ENCODE data around the gene ABHD4. TPM values are rescaled to one million over a fixed set of nuclear protein-coding genes. Genes with fewer than 3 reads are reported as not detected.

The ABHD4 gene
- total and polyA plus RNA-seq, 2 of the 4 experiments (the other 2 are of a cell fraction) = 5.0 to 22.0 TPM

- POLR2A ChIA-PET (ENCODE audit: unreplicated experiment) = no interaction called here
Observed at GRCh38 chr14:22623047-22623446, 24.9 kb downstream of the ABHD4 start.

More at GRCh38 chr14:22623047-22623446, 24.9 kb downstream of the ABHD4 start:
- Histone ChIP-seq H3K14ac (replicated peaks; ENCODE audit: low read depth, low read length) (no peak overlapping the region), H4K91ac (ENCODE audit: insufficient read depth, low read depth, low read length) (no peak overlapping the region), H3K27ac (ENCODE audit: insufficient read depth, low read length) (no peak overlapping the region), H2BK5ac (ENCODE audit: low read depth, low read length, poor library complexity, severe bottlenecking) (no peak overlapping the region), H3K4me2 (ENCODE audit: low read depth, low read length) (no peak overlapping the region), H3K9me3 (ENCODE audit: control insufficient read depth, insufficient read depth, low read length) (no peaks in the 10 kb centered on the region), H2AK9ac (replicated peaks; ENCODE audit: low read depth, low read length, poor library complexity) (no peak overlapping the region), H3K18ac (ENCODE audit: low read depth, low read length) (0 out of 2 replicates have a peak overlapping the region, but pooled peaks have one; percentile 21), H4K5ac (ENCODE audit: low read depth, low read length) (no peak overlapping the region), H3K4me1 (ENCODE audit: control insufficient read depth, insufficient read depth, low read length) (peaks cover 4% of the 10 kb centered on the region), H3K36me3 (ENCODE audit: control insufficient read depth, insufficient read depth, low read length) (no peaks in the 10 kb centered on the region), H3K27me3 (ENCODE audit: control insufficient read depth, insufficient read depth, low read length) (no peaks in the 10 kb centered on the region), H3K9ac (ENCODE audit: low read depth, low read length) (no peak overlapping the region), H4K8ac (ENCODE audit: low read depth in 2 of 2, low read length in 2 of 2) (no peak overlapping the region), H2AK5ac (ENCODE audit: low read depth, low read length) (no peak overlapping the region), H3K79me1 (ENCODE audit: low read depth in 1 of 2, low read length in 2 of 2) (no peaks in the 10 kb centered on the region), H2BK20ac (ENCODE audit: low read depth, low read length) (no peak overlapping the region), H2BK15ac (ENCODE audit: low read depth, low read length) (no peak overlapping the region), H3K9me1 (ENCODE audit: insufficient read depth, low read length) (peaks cover 2% of the 10 kb centered on the region), H3K4me3 (ENCODE audit: insufficient read depth, low read depth, low read length) (no peak overlapping the region), H3K56ac (ENCODE audit: extremely low read depth, insufficient read depth, low read length) (no peak overlapping the region), H3K23ac (ENCODE audit: low read depth, low read length) (no peak overlapping the region), H4K20me1 (ENCODE audit: insufficient read depth, low read length) (no peaks in the 10 kb centered on the region), H3K4ac (ENCODE audit: low read depth, low read length) (no peak overlapping the region), H2BK120ac (ENCODE audit: low read depth, low read length) (no peak overlapping the region), H2AFZ (replicated peaks; ENCODE audit: low read length, poor library complexity) (no peak overlapping the region)
- CTCF ChIA-PET = no interaction called here
- dilution Hi-C loops (cut with HindIII; ENCODE audit: low sequenced_read_pairs, unreplicated experiment) = no loop called here
- BruUV-seq (replicated peaks) = no TSS peak
- no CpG with 5 or more reads among the region's 2 CpGs for WGBS, 2 experiments (ENCODE audit: extremely low coverage in 2 of 2, insufficient read length in 1 of 2)
- intact Hi-C loops (cut with micrococcal nuclease) = no loop called here
- in situ Hi-C loops (cut with MboI; ENCODE audit: low sequenced_read_pairs) = no loop called here
- DNase-seq = no peak
- ATAC-seq (ENCODE audit: low read depth) = no peak
- TF ChIP-seq, protein P1, sequence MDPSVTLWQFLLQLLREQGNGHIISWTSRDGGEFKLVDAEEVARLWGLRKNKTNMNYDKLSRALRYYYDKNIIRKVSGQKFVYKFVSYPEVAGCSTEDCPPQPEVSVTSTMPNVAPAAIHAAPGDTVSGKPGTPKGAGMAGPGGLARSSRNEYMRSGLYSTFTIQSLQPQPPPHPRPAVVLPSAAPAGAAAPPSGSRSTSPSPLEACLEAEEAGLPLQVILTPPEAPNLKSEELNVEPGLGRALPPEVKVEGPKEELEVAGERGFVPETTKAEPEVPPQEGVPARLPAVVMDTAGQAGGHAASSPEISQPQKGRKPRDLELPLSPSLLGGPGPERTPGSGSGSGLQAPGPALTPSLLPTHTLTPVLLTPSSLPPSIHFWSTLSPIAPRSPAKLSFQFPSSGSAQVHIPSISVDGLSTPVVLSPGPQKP (IDR thresholded peaks at IDR 0.05; ENCODE audit: borderline replicate concordance, low read depth, low read length) = no peak
- TF ChIP-seq BHLHE40 (IDR thresholded peaks at IDR 0.05; ENCODE audit: low read depth, low read length) (no peak), FOS (IDR thresholded peaks at IDR 0.05; ENCODE audit: low read depth, low read length) (no peak), NFE2L2 (IDR thresholded peaks at IDR 0.05; ENCODE audit: low read depth, low read length) (no peak)
